Esophagus squamous epithelium (tissue), 4 donors: ENCODE measurements around the gene SELP.

Experiments used
- CTCF ChIP-seq, 6 experiments: fragments of 450-650 bp in 4 of 6; fragments of 200-600 bp in 2 of 6; sonication (generic) in 2 of 6; IDR thresholded peaks; one replicate each; pipeline ENCODE4 v1.5.1; 2016 to 2019; ENCODE audit warnings: antibody characterized with exemption in 6 of 6, mild to moderate bottlenecking in 4 of 6, moderate library complexity in 4 of 6
- POLR2A ChIP-seq, 4 donors: fragments of 450-650 bp; IDR thresholded peaks; one replicate each; pipeline ENCODE4 v1.6.1; 2017; ENCODE audit warnings: antibody characterized with exemption in 4 of 4, mild to moderate bottlenecking in 4 of 4, moderate library complexity in 3 of 4

- TF ChIP-seq CTCF (IDR thresholded peaks at IDR 0.05) (no peak), POLR2A (IDR thresholded peaks at IDR 0.05) (no peak)
Measured at GRCh38 chr1:169608226-169608625, 21.7 kb downstream of the SELP start.
